ENCODE measurements around the gene ZBTB1. TPM values are rescaled to one million over a fixed set of nuclear protein-coding genes. Genes with fewer than 3 reads are reported as not detected.

Gene ZBTB1
- total and polyA plus RNA-seq, 9 of the 15 experiments (the other 6 are each of a cell fraction or from before 2014, with no cell fraction given), result 2.3 to 16.5 (median 9.0) TPM

- TF ChIP-seq ZBTB49 (CRISPR knock-in tag; IDR thresholded peaks at IDR 0.05; ENCODE audit: borderline replicate concordance), result no peak
- no peak for TF ChIP-seq ELK3 (CRISPR knock-in tag; IDR thresholded peaks at IDR 0.05)
- no peak for TF ChIP-seq CLOCK (CRISPR knock-in tag; IDR thresholded peaks at IDR 0.05; ENCODE audit: borderline replicate concordance)
- TF ChIP-seq EP300 (IDR thresholded peaks at IDR 0.05; ENCODE audit: low read length), result peak; percentile 35; the same call in 1 of the 2 replicates
- no peak for TF ChIP-seq DDX20 (tag; IDR thresholded peaks at IDR 0.05; ENCODE audit: low read depth)
- TF ChIP-seq KAT2B (IDR thresholded peaks at IDR 0.05; ENCODE audit: low read depth, low read length), result no peak
- TF ChIP-seq SRF (CRISPR knock-in tag; IDR thresholded peaks at IDR 0.05), result no peak
- no peak for TF ChIP-seq HDAC6 (IDR thresholded peaks at IDR 0.05; ENCODE audit: low read depth, low read length)
- no peak for TF ChIP-seq SMARCE1 (IDR thresholded peaks at IDR 0.05)
- no peak for TF ChIP-seq KLF13 (tag; IDR thresholded peaks at IDR 0.05; ENCODE audit: borderline replicate concordance, low read depth)
- TF ChIP-seq TRIM24 (IDR thresholded peaks at IDR 0.05), result no peak
- TF ChIP-seq KDM1A (IDR thresholded peaks at IDR 0.05), result no peak
- TF ChIP-seq FOXK1 (CRISPR knock-in tag; IDR thresholded peaks at IDR 0.05; ENCODE audit: borderline replicate concordance), result no peak
- no peak for TF ChIP-seq MITF (IDR thresholded peaks at IDR 0.05)
- no peak for TF ChIP-seq CTCFL (IDR thresholded peaks at IDR 0.05; ENCODE audit: borderline replicate concordance, insufficient read depth, low read depth, low read length, poor library complexity, severe bottlenecking)
- no peak for TF ChIP-seq IRF2 (CRISPR knock-in tag; IDR thresholded peaks at IDR 0.05)
- TF ChIP-seq POLR2H (tag; IDR thresholded peaks at IDR 0.05; ENCODE audit: low read depth), result no peak
- TF ChIP-seq PHTF2 (CRISPR knock-in tag; IDR thresholded peaks at IDR 0.05), result no peak
Measured at GRCh38 chr14:64502887-64503433, 1.6 kb upstream of the ZBTB1 start (continued).
